Measurements from ENCODE around the gene SERAC1.

GRCh38 chr6:158085261-158086053, 82.6 kb downstream of the SERAC1 start:
- TF ChIP-seq CTCF (conservative IDR thresholded peaks at IDR 0.05): no peak
- no peak for TF ChIP-seq ZFX (IDR thresholded peaks at IDR 0.05)
